Measurements from ENCODE around the gene CEACAM1.
"Not testable (repeated sequence)": the region's sequence is repeated elsewhere in the genome, so short reads cannot be mapped to it uniquely, and the experiment has no call there.

CEACAM1 gene

DNA sequence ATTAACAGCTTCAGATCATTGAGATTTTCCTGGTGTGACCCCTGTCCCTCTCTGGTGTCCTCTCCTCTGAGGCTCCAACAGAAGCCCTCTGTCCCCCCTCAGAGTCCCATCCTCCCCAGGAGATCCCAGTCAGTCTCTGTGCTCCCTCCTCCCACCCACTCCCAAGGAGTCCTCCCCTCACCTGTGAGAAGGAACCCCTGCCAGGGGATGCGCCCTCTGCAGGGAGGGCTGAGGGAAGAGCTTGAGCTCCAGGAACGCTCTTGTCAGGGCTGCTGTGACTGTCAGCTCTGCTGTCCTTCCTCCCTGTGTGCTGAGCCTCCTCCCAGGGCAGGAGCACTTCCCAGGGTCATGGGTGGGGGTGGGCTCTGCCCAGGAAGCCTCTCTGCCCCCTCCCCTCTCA is 33.2 kb upstream of the CEACAM1 start:
- DNase-seq (ENCODE audit: low read depth in 1 of 2, low spot score in 1 of 2): no peak
- TF ChIP-seq, protein P1, sequence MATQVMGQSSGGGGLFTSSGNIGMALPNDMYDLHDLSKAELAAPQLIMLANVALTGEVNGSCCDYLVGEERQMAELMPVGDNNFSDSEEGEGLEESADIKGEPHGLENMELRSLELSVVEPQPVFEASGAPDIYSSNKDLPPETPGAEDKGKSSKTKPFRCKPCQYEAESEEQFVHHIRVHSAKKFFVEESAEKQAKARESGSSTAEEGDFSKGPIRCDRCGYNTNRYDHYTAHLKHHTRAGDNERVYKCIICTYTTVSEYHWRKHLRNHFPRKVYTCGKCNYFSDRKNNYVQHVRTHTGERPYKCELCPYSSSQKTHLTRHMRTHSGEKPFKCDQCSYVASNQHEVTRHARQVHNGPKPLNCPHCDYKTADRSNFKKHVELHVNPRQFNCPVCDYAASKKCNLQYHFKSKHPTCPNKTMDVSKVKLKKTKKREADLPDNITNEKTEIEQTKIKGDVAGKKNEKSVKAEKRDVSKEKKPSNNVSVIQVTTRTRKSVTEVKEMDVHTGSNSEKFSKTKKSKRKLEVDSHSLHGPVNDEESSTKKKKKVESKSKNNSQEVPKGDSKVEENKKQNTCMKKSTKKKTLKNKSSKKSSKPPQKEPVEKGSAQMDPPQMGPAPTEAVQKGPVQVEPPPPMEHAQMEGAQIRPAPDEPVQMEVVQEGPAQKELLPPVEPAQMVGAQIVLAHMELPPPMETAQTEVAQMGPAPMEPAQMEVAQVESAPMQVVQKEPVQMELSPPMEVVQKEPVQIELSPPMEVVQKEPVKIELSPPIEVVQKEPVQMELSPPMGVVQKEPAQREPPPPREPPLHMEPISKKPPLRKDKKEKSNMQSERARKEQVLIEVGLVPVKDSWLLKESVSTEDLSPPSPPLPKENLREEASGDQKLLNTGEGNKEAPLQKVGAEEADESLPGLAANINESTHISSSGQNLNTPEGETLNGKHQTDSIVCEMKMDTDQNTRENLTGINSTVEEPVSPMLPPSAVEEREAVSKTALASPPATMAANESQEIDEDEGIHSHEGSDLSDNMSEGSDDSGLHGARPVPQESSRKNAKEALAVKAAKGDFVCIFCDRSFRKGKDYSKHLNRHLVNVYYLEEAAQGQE (IDR thresholded peaks at IDR 0.05; ENCODE audit: insufficient replicate concordance, low read depth): no peak
- TF ChIP-seq, protein P2, sequence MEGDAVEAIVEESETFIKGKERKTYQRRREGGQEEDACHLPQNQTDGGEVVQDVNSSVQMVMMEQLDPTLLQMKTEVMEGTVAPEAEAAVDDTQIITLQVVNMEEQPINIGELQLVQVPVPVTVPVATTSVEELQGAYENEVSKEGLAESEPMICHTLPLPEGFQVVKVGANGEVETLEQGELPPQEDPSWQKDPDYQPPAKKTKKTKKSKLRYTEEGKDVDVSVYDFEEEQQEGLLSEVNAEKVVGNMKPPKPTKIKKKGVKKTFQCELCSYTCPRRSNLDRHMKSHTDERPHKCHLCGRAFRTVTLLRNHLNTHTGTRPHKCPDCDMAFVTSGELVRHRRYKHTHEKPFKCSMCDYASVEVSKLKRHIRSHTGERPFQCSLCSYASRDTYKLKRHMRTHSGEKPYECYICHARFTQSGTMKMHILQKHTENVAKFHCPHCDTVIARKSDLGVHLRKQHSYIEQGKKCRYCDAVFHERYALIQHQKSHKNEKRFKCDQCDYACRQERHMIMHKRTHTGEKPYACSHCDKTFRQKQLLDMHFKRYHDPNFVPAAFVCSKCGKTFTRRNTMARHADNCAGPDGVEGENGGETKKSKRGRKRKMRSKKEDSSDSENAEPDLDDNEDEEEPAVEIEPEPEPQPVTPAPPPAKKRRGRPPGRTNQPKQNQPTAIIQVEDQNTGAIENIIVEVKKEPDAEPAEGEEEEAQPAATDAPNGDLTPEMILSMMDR (IDR thresholded peaks at IDR 0.05; ENCODE audit: insufficient read depth, low read length): no peak
- no peak for TF ChIP-seq POLR2AphosphoS5 (IDR thresholded peaks at IDR 0.05; ENCODE audit: low read depth)
- no peak for TF ChIP-seq GABPA (IDR thresholded peaks at IDR 0.05; ENCODE audit: low read depth)
- TF ChIP-seq SPI1 (IDR thresholded peaks at IDR 0.05; ENCODE audit: borderline replicate concordance, low read depth): no peak
- Histone ChIP-seq H3K4me3 (replicated peaks; ENCODE audit: insufficient read depth, low read length) (no peak overlapping the region), H3K27me3 (ENCODE audit: insufficient read depth, poor library complexity, severe bottlenecking) (no peaks in the 10 kb centered on the region), H3K27ac (replicated peaks) (no peak overlapping the region)

DNA sequence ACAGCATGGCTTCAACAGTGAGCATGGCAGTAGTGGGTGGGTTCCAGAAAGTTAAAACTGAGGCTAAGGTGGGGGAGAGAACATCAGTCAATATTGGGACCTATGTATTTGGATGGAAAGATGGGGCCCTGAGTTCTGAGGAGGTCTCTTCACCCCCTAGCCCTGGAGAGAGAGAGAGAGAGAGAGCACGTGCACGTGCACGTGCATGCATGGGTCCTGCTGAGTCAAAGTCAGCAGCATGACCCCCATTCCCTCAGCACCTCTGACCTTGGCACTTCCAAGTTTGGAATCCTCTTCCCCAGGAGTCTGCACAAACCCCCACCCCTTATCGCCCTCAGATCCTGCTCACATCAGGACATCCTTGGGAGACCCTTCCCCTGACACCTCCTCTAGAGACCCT is 32.5 kb upstream of the CEACAM1 start:
- Histone ChIP-seq H3K27me3 (ENCODE audit: insufficient read depth, poor library complexity, severe bottlenecking) (no peaks in the 10 kb centered on the region), H3K27ac (replicated peaks) (no peak overlapping the region), H3K4me3 (replicated peaks; ENCODE audit: insufficient read depth, low read length) (no peak overlapping the region)
- no peak for DNase-seq (ENCODE audit: low read depth in 1 of 2, low spot score in 1 of 2)
- no peak for TF ChIP-seq GABPA (IDR thresholded peaks at IDR 0.05; ENCODE audit: low read depth)
- TF ChIP-seq, protein P1 (IDR thresholded peaks at IDR 0.05; ENCODE audit: insufficient replicate concordance, low read depth): no peak
- TF ChIP-seq, protein P2 (IDR thresholded peaks at IDR 0.05; ENCODE audit: insufficient read depth, low read length): no peak

DNA sequence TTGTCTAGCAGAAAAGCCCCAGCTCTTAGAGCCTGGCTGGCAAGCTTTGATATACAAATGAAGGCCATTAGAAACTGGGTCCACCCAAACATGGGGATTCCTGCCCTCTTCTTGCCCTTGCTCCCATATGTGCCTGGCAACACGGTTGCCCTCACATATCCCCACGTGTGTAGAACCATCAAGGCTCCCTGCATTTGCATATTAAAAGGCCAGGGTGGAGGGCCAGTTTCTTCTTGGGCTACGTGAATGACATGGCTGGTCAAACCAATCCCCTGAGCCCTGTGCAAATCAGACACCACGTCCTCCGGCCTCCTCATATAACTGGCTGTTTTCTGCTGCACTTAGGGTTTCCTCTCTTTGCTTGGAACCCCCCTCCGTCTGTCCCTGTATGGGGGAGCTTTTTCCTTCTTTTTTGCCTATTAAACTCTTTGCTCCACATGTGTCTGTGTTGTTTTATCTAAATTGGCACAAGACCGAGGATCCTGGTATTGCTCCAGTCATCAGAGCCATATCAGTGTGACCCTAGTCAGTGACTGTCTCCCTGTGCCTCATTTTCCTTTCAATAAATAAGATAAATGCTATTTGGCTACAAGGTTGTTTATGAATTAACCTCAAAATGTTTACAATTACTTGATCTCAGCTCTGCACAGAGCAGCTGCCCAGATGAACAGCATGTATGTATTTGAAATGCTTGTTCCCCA is 30.3 kb upstream of the CEACAM1 start:
- TF ChIP-seq SPI1 (IDR thresholded peaks at IDR 0.05; ENCODE audit: borderline replicate concordance, low read depth) (no peak), POLR2AphosphoS5 (IDR thresholded peaks at IDR 0.05; ENCODE audit: low read depth) (no peak), GABPA (IDR thresholded peaks at IDR 0.05; ENCODE audit: low read depth) (no peak)
- TF ChIP-seq, protein P2 (IDR thresholded peaks at IDR 0.05; ENCODE audit: insufficient read depth, low read length): no peak
- TF ChIP-seq, protein P1 (IDR thresholded peaks at IDR 0.05; ENCODE audit: insufficient replicate concordance, low read depth): no peak
- Histone ChIP-seq H3K4me3 (replicated peaks; ENCODE audit: insufficient read depth, low read length) (no peak overlapping the region), H3K27me3 (ENCODE audit: insufficient read depth, poor library complexity, severe bottlenecking) (no peaks in the 10 kb centered on the region), H3K27ac (replicated peaks) (no peak overlapping the region)
- no peak for DNase-seq (ENCODE audit: low read depth in 1 of 2, low spot score in 1 of 2)

DNA sequence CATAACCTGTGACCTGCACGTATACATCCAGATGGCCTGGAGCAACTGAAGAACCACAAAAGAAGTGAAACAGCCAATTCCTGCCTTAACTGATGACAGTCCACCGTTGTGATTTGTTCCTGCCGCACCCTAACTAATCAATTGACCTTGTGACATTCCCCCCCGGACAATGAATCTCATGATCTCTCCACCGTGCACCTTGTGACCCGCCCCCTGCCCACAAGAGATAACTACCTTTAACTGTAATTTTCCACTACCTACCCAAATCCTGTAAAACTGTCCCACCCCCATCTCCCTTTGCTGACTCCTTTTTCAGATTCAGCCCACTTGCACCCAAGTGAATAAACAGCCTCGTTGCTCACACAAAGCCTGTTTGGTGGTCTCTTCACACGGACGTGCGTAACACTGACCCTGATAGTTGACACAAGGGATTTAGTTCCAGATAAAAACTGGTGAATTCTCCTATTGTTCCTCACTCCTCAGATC is 29.1 kb upstream of the CEACAM1 start:
- not testable (repeated sequence) for DNase-seq (ENCODE audit: low read depth in 1 of 2, low spot score in 1 of 2); H3K27ac ChIP-seq (replicated peaks); H3K27me3 ChIP-seq (ENCODE audit: insufficient read depth, poor library complexity, severe bottlenecking); H3K4me3 ChIP-seq (replicated peaks; ENCODE audit: insufficient read depth, low read length)
